ENCODE results near the gene MRPL58. TPM values are rescaled to one million over a fixed set of nuclear protein-coding genes. Genes with fewer than 3 reads are reported as not detected.

The MRPL58 gene
- total RNA-seq, 1 experiment from 2014 or later, result 41.9 TPM

GRCh38 chr17:75046407-75047289, 34.2 kb downstream of the MRPL58 start, which contains the start of the genes ATP5PD and KCTD2 (continued):
- TF ChIP-seq, protein P1, sequence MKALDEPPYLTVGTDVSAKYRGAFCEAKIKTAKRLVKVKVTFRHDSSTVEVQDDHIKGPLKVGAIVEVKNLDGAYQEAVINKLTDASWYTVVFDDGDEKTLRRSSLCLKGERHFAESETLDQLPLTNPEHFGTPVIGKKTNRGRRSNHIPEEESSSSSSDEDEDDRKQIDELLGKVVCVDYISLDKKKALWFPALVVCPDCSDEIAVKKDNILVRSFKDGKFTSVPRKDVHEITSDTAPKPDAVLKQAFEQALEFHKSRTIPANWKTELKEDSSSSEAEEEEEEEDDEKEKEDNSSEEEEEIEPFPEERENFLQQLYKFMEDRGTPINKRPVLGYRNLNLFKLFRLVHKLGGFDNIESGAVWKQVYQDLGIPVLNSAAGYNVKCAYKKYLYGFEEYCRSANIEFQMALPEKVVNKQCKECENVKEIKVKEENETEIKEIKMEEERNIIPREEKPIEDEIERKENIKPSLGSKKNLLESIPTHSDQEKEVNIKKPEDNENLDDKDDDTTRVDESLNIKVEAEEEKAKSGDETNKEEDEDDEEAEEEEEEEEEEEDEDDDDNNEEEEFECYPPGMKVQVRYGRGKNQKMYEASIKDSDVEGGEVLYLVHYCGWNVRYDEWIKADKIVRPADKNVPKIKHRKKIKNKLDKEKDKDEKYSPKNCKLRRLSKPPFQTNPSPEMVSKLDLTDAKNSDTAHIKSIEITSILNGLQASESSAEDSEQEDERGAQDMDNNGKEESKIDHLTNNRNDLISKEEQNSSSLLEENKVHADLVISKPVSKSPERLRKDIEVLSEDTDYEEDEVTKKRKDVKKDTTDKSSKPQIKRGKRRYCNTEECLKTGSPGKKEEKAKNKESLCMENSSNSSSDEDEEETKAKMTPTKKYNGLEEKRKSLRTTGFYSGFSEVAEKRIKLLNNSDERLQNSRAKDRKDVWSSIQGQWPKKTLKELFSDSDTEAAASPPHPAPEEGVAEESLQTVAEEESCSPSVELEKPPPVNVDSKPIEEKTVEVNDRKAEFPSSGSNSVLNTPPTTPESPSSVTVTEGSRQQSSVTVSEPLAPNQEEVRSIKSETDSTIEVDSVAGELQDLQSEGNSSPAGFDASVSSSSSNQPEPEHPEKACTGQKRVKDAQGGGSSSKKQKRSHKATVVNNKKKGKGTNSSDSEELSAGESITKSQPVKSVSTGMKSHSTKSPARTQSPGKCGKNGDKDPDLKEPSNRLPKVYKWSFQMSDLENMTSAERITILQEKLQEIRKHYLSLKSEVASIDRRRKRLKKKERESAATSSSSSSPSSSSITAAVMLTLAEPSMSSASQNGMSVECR (CRISPR knock-in tag; IDR thresholded peaks at IDR 0.05; ENCODE audit: borderline replicate concordance), result peak; percentile 86; the same call in 1 of the 2 replicates
- TF ChIP-seq, protein P2, sequence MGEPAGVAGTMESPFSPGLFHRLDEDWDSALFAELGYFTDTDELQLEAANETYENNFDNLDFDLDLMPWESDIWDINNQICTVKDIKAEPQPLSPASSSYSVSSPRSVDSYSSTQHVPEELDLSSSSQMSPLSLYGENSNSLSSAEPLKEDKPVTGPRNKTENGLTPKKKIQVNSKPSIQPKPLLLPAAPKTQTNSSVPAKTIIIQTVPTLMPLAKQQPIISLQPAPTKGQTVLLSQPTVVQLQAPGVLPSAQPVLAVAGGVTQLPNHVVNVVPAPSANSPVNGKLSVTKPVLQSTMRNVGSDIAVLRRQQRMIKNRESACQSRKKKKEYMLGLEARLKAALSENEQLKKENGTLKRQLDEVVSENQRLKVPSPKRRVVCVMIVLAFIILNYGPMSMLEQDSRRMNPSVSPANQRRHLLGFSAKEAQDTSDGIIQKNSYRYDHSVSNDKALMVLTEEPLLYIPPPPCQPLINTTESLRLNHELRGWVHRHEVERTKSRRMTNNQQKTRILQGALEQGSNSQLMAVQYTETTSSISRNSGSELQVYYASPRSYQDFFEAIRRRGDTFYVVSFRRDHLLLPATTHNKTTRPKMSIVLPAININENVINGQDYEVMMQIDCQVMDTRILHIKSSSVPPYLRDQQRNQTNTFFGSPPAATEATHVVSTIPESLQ (CRISPR knock-in tag; IDR thresholded peaks at IDR 0.05), result no peak
- TF ChIP-seq NFE2L1 (CRISPR knock-in tag; IDR thresholded peaks at IDR 0.05) (no peak), ATF1 (CRISPR knock-in tag; IDR thresholded peaks at IDR 0.05) (0 out of 2 replicates have a peak, but pooled peaks have one; percentile 30), ZNF425 (CRISPR knock-in tag; conservative IDR thresholded peaks at IDR 0.05) (no peak), ZNF396 (CRISPR knock-in tag; IDR thresholded peaks at IDR 0.05; ENCODE audit: borderline replicate concordance) (no peak), E2F5 (CRISPR knock-in tag; IDR thresholded peaks at IDR 0.05) (peak; percentile 19), JUN (CRISPR knock-in tag; IDR thresholded peaks at IDR 0.05) (no peak), STAT6 (CRISPR knock-in tag; conservative IDR thresholded peaks at IDR 0.05; ENCODE audit: low read depth) (no peak), ELF4 (CRISPR knock-in tag; IDR thresholded peaks at IDR 0.05; ENCODE audit: low read depth) (no peak), E2F4 (CRISPR knock-in tag; IDR thresholded peaks at IDR 0.05; ENCODE audit: borderline replicate concordance, low read depth) (no peak; the same call in 1 of the 2 replicates), IRF2 (CRISPR knock-in tag; IDR thresholded peaks at IDR 0.05; ENCODE audit: borderline replicate concordance, low read depth) (no peak; the same call in 1 of the 2 replicates), ZNF423 (CRISPR knock-in tag; IDR thresholded peaks at IDR 0.05) (no peak), ZMAT4 (CRISPR knock-in tag; IDR thresholded peaks at IDR 0.05) (no peak), TEAD1 (CRISPR knock-in tag; IDR thresholded peaks at IDR 0.05) (peak; percentile 78; the same call in 1 of the 2 replicates), ESRRA (CRISPR knock-in tag; IDR thresholded peaks at IDR 0.05; ENCODE audit: borderline replicate concordance) (no peak), CDX4 (CRISPR knock-in tag; IDR thresholded peaks at IDR 0.05; ENCODE audit: borderline replicate concordance) (no peak), SMAD4 (CRISPR knock-in tag; IDR thresholded peaks at IDR 0.05) (no peak), ZNF281 (CRISPR knock-in tag; IDR thresholded peaks at IDR 0.05) (peak; percentile 86; the same call in 1 of the 2 replicates)

Measured in WTC11 (cell line).